ENCODE measurements around the gene EML4.

GRCh38 chr2:42369532-42370229 lies 200.5 kb downstream of the EML4 start:
- TF ChIP-seq CTCF (conservative IDR thresholded peaks at IDR 0.05; ENCODE audit: low read length) (no peak), EZH2phosphoT487 (IDR thresholded peaks at IDR 0.05; ENCODE audit: borderline replicate concordance, low read depth, low read length) (no peak)
